Activated naive CD4-positive, alpha-beta T cell treated with anti-CD3 and anti-CD28 coated beads for 36 hours (primary cell): ENCODE results near the gene NOM1. TPM values are rescaled to one million over a fixed set of nuclear protein-coding genes. Genes with fewer than 3 reads are reported as not detected.

Experiments used
- total RNA-seq, 2 experiments: library from RNA; stranded (reverse); gene quantifications; one replicate each; pipeline ENCODE4 v1.2.3, GENCODE V29; 2021

The NOM1 gene
- total RNA-seq, 2 experiments from 2014 or later, result 26.0 to 28.3 TPM

Other genes with a start within 250 kb of the NOM1 start
- gene LMBR1, start 56.5 kb upstream of the NOM1 start, total RNA-seq, result 10 to 100 TPM; 25.2 to 33.8 TPM
- gene MNX1, start 61.0 kb downstream of the NOM1 start, total RNA-seq, result under 1 TPM in 1 of 2 experiments, not detected in 1; 0.10 TPM
- gene UBE3C, start 189.2 kb downstream of the NOM1 start, total RNA-seq, result 10 to 100 TPM; 52.9 to 55.7 TPM